Bronchial epithelial cell (primary cell): ENCODE measurements around the gene ACSM2B. TPM values are rescaled to one million over a fixed set of nuclear protein-coding genes. Genes with fewer than 3 reads are reported as not detected.
"Not testable (repeated sequence)": the region's sequence is repeated elsewhere in the genome, so short reads cannot be mapped to it uniquely, and the experiment has no call there.

Source experiments
- DNase-seq: peaks from one replicate; pipeline ENCODE4 v3.0.0-alpha.2; 2010; ENCODE audit warnings: low read depth
- FAIRE-seq: peaks from 2 replicates; lab custom pipeline; 2011; peaks lifted over from hg19 to GRCh38; lab: Jason Lieb, UNC
- H3K27me3 ChIP-seq: 2 replicates; pipeline ENCODE4 v1.5.1; 2011; ENCODE audit warnings: low read length; ENCODE audit not compliant: control insufficient read depth, insufficient read depth
- H3K36me3 ChIP-seq: 2 replicates; pipeline ENCODE4 v1.5.1; 2011; ENCODE audit warnings: low read length; ENCODE audit not compliant: control insufficient read depth, insufficient read depth
- H3K4me3 ChIP-seq: 2 replicates; pipeline ENCODE4 v1.5.1; 2011; ENCODE audit warnings: mild to moderate bottlenecking, low read depth, low read length, control low read depth
- total RNA-seq: library from RNA; depleted of rRNA; stranded (reverse); fragments of >200 nt; gene quantifications from 2 replicates; pipeline ENCODE4 v1.2.1, GENCODE V29; 2014
- TF ChIP-seq, protein P1 (sequence below): IDR thresholded peaks from 2 replicates; pipeline ENCODE4 v1.5.1; 2011; ENCODE audit warnings: mild to moderate bottlenecking, moderate library complexity, low read length, control low read depth, inconsistent platforms; ENCODE audit not compliant: insufficient read depth, severe bottlenecking

ACSM2B gene
- total RNA-seq, 1 donor from 2014 or later, result not detected

DNA sequence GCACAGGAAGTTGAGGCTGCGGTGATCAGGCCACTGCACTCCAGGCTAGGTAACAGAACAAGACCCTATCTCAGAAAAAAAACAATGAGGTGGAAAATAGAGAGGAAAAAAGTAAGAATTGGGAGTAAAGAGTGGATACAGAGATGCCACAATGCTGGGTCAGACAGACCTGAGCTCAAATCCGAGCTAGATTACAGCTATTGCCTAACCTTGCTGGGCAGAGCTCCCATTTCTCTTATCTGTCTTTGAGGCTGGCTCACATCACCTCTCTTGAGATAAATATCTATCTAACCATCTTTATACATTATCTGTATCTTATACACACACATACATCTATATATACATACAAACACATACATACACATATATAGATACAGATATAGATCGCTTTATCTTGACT, 59.0 kb downstream of the ACSM2B start:
- Histone ChIP-seq H3K27me3 (no peaks in the 10 kb centered on the region), H3K4me3 (no peak overlapping the region), H3K36me3 (no peaks in the 10 kb centered on the region)
- TF ChIP-seq, protein P1, sequence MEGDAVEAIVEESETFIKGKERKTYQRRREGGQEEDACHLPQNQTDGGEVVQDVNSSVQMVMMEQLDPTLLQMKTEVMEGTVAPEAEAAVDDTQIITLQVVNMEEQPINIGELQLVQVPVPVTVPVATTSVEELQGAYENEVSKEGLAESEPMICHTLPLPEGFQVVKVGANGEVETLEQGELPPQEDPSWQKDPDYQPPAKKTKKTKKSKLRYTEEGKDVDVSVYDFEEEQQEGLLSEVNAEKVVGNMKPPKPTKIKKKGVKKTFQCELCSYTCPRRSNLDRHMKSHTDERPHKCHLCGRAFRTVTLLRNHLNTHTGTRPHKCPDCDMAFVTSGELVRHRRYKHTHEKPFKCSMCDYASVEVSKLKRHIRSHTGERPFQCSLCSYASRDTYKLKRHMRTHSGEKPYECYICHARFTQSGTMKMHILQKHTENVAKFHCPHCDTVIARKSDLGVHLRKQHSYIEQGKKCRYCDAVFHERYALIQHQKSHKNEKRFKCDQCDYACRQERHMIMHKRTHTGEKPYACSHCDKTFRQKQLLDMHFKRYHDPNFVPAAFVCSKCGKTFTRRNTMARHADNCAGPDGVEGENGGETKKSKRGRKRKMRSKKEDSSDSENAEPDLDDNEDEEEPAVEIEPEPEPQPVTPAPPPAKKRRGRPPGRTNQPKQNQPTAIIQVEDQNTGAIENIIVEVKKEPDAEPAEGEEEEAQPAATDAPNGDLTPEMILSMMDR, result no peak
- FAIRE-seq, result no peak
- no peak for DNase-seq

DNA sequence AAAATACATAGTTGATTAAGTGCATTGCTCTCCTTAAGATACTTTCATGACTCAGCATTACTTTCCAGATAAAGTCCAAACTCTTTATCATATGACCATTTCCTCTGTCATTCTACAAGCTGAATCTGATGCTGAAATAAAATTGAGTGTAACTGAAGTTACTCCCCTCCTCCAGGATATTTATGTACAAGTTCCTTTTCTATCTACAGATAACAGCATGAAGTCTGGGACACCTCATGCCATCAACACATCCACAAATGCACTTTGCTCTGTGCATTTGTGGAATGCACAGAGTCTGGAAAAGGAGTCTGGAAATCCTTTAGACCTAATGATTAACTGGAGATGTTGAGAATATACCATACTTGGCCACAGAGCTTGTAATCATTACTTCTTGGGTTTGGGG, 60.5 kb downstream of the ACSM2B start:
- no peak overlapping the region for H3K4me3 ChIP-seq
- FAIRE-seq, result no peak
- no peak for DNase-seq
- no peaks in the 10 kb centered on the region for H3K36me3 ChIP-seq
- no peaks in the 10 kb centered on the region for H3K27me3 ChIP-seq
- TF ChIP-seq, protein P1, result no peak

DNA sequence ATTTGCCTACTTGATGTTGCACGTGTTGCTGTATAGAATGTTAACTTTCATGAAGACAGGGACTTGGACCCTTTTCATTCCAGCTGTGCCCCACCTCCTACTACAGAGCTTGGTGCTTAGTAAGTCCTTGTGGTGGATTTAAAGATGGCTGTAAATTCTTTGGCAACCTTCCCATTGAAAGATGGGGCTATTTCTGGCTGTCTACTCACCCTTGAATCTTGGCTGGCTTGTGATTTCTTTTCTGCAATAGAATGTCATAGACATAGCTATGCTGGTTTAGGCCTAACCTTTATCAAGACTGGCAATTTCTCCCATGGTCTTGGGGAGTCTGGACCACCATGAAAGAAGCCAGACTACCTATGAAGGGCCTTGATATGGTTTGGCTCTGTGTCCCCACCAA, 65.8 kb downstream of the ACSM2B start:
- Histone ChIP-seq H3K27me3 (no peaks in the 10 kb centered on the region), H3K4me3 (no peak overlapping the region), H3K36me3 (no peaks in the 10 kb centered on the region)
- FAIRE-seq (no peak), DNase-seq (no peak)
- TF ChIP-seq, protein P1, result no peak

DNA sequence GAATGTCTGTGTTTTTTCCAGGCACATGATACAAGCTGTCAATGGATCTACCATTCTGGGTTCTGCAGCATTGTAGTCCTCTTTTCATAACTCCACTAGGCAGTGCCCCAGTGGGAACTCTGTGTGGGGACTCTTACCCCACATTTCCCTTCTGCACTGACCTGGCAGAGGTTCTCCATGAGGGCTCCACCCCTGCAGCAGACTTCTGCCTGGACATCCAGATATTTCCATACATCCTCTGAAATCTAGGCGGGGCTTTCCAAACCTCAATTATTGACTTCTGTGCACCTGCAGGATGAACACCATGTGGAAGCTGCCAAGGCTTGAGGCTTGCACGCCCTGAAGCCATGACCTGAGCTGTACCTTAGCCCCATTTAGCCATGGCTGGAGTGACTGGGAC, 68.9 kb downstream of the ACSM2B start:
- Histone ChIP-seq H3K36me3 (no peaks in the 10 kb centered on the region), H3K4me3 (no peak overlapping the region), H3K27me3 (no peaks in the 10 kb centered on the region)
- no peak for DNase-seq
- FAIRE-seq, result no peak
- TF ChIP-seq, protein P1, result no peak

DNA sequence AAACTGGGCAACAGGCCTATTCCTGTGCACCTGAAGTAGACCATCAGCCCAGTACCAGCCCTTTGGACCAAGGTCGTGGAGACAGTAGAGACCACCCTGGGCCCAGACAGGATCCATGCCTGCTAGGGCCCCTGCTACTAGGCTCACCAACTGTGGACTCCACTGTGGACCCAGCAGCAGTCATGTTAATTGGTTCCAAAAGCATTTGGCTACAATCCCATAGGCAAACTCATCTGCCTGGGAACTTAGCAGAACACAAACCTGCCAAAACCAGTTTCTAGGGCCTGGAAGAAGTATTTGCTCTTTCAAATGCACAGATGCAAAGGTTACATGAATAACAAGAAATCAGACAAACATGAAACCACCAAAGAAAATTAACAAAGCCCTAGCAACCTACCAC, 71.7 kb downstream of the ACSM2B start:
- Histone ChIP-seq H3K27me3 (no peaks in the 10 kb centered on the region), H3K36me3 (no peaks in the 10 kb centered on the region), H3K4me3 (no peak overlapping the region)
- FAIRE-seq (no peak), DNase-seq (no peak)
- TF ChIP-seq, protein P1, result no peak

DNA sequence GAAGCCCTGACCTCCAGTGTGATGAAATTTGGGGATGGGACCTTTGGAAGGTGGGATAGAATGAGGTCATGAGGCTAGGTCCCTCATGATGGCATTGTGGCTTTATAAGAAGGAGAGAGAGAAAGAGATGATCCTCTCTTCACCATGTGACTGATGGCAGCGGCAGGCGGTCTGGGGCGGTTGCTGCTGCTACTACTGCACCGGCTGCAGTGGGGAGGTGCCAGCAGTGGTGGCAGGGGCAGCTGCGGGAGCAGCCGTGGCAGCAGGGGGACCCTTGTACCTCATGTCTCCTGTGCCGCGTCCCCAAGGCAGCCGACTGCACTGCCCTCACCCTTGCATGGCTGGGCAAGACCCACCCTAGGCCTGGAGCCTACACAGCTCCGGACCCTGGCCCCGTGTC, 84.7 kb downstream of the ACSM2B start:
- not testable (repeated sequence) for H3K4me3 ChIP-seq, H3K27me3 ChIP-seq, DNase-seq, H3K36me3 ChIP-seq
- FAIRE-seq, result peak; percentile 77

DNA sequence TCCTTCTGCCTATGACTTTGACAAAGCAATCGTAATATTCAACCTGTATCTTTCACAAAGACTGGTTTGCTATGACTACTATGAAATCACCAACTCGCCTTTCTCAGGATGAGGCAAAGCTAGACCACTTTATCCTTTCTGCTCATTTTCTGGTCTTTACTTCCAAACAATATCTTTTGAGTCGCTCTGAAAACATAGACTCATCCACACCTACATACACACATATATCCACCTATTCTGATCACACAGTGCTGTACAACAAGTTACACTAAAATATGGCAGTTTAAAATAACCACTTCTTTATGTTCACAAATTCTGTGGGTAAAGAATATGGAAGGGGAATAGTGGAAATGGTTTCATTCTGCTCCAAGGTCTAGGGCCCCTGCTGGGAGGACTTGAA, 85.2 kb downstream of the ACSM2B start:
- not testable (repeated sequence) for DNase-seq, H3K4me3 ChIP-seq, H3K36me3 ChIP-seq, H3K27me3 ChIP-seq
- peak; percentile 36 for FAIRE-seq
